Neural progenitor cell (in vitro differentiated cells): ENCODE measurements around the gene NCBP2L. TPM values are rescaled to one million over a fixed set of nuclear protein-coding genes. Genes with fewer than 3 reads are reported as not detected.

Source experiments
- DNase-seq: peaks from one replicate; pipeline ENCODE4 v3.0.0-alpha.2; 2016; ENCODE audit warnings: low spot score
- H2AFZ ChIP-seq: fragments of 200-600 bp; sonication (generic); replicated peaks from 2 replicates; pipeline ENCODE4 v1.6.1; 2016; ENCODE audit warnings: antibody characterized with exemption
- H3F3A ChIP-seq: fragments of 200-600 bp; sonication (generic); 2 replicates; pipeline ENCODE4 v1.6.1; 2016; ENCODE audit warnings: antibody characterized with exemption, low read depth
- H3K27ac ChIP-seq: fragments of 200-600 bp; sonication (generic); 2 replicates; pipeline ENCODE4 v1.5.1; 2016; ENCODE audit warnings: mild to moderate bottlenecking
- H3K27me3 ChIP-seq: fragments of 200-600 bp; sonication (generic); 2 replicates; pipeline ENCODE4 v1.6.1; 2016; ENCODE audit warnings: mild to moderate bottlenecking, moderate library complexity
- H3K36me3 ChIP-seq: fragments of 200-600 bp; sonication (generic); 2 replicates; pipeline ENCODE4 v1.5.1; 2016
- H3K4me1 ChIP-seq: fragments of 200-600 bp; sonication (generic); 2 replicates; pipeline ENCODE4 v1.6.1; 2016; ENCODE audit warnings: mixed run types
- H3K4me2 ChIP-seq: fragments of 200-600 bp; sonication (generic); 2 replicates; pipeline ENCODE4 v1.6.1; 2016
- H3K4me3 ChIP-seq: fragments of 200-600 bp; sonication (generic); 2 replicates; pipeline ENCODE4 v1.5.1; 2016
- H3K79me2 ChIP-seq: fragments of 200-600 bp; sonication (generic); 2 replicates; pipeline ENCODE4 v1.6.1; 2016; ENCODE audit warnings: low read depth
- H3K9ac ChIP-seq: fragments of 200-600 bp; sonication (generic); 2 replicates; pipeline ENCODE4 v1.6.1; 2016
- H3K9me3 ChIP-seq: fragments of 200-600 bp; sonication (generic); 2 replicates; pipeline ENCODE4 v1.5.1; 2016; ENCODE audit warnings: low read depth
- H4K20me1 ChIP-seq: fragments of 200-600 bp; sonication (generic); 2 replicates; pipeline ENCODE4 v1.6.1; 2016; ENCODE audit warnings: low read depth
- H3K27ac Mint-ChIP-seq: 3 replicates; pipeline ENCODE4 v1.8.0; 2021; ENCODE audit warnings: mixed read lengths
- H3K27me3 Mint-ChIP-seq: 2 replicates; pipeline ENCODE4 v1.8.0; 2022; ENCODE audit warnings: low read depth, mild to moderate bottlenecking, inconsistent platforms, moderate library complexity, mixed read lengths; ENCODE audit not compliant: insufficient read depth
- H3K36me3 Mint-ChIP-seq: 3 replicates; pipeline ENCODE4 v1.8.0; 2021; ENCODE audit warnings: mixed read lengths
- H3K4me1 Mint-ChIP-seq: 3 replicates; pipeline ENCODE4 v1.8.0; 2021; ENCODE audit warnings: mixed read lengths
- H3K4me3 Mint-ChIP-seq: 3 replicates; pipeline ENCODE4 v1.8.0; 2021; ENCODE audit warnings: mild to moderate bottlenecking, moderate library complexity, mixed read lengths
- H3K9me3 Mint-ChIP-seq: 3 replicates; pipeline ENCODE4 v1.8.0; 2020; ENCODE audit warnings: mixed read lengths
- EZH2 ChIP-seq: fragments of 200-600 bp; sonication (generic); IDR thresholded peaks from 2 replicates; pipeline ENCODE4 v1.6.1; 2017; ENCODE audit warnings: antibody characterized with exemption, mild to moderate bottlenecking, moderate library complexity
- EZH2phosphoT487 ChIP-seq: fragments of 200-600 bp; sonication (generic); IDR thresholded peaks from 2 replicates; pipeline ENCODE4 v1.6.1; 2017; ENCODE audit warnings: antibody characterized with exemption
- total RNA-seq: library from RNA; depleted of rRNA; stranded (reverse); fragments of >200 nt; gene quantifications from 2 replicates; pipeline ENCODE4 v1.2.3, GENCODE V29; 2015; ENCODE audit warnings: low replicate concordance
- TF ChIP-seq, protein P1 (sequence below): fragments of 200-600 bp; sonication (generic); IDR thresholded peaks from 2 replicates; pipeline ENCODE4 v1.5.1; 2017; ENCODE audit warnings: antibody characterized with exemption, mild to moderate bottlenecking

The NCBP2L gene
- total RNA-seq, 1 donor from 2014 or later, result not detected

DNA sequence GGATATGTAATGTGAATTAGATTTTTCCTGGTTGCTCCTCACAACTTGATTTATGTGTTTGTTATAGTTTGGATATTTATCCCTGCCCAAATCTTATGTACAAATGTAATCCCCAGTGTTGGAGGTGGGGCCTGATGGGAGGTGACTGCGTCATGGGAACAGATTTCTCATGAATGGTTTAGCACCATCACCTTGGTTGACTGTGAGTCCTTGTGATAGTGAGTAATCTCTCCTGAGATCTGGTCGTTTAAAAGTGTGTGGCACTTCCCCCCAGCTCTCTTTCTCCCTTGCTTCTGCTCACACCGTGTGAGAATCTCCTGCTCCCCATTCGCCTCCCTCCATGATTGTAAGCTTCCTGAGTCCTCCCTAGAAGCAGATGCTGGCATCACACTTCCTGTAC, 50.3 kb downstream of the NCBP2L start:
- H3K27me3 ChIP-seq, result peaks cover 56% of the 10 kb centered on the region
- no peak overlapping the region for H3K4me3 ChIP-seq
- H3K4me2 ChIP-seq, result no peak overlapping the region
- H3K27me3 Mint-ChIP-seq, result peaks cover 6% of the 10 kb centered on the region
- no peak for TF ChIP-seq EZH2
- H4K20me1 ChIP-seq, result no peaks in the 10 kb centered on the region
- no peak overlapping the region for H3K27ac Mint-ChIP-seq
- no peaks in the 10 kb centered on the region for H3K36me3 Mint-ChIP-seq
- H3K4me1 Mint-ChIP-seq, result peaks cover 21% of the 10 kb centered on the region
- H3F3A ChIP-seq, result no peaks in the 10 kb centered on the region
- peak overlapping the region; percentile 75 for H3K4me3 Mint-ChIP-seq
- no peaks in the 10 kb centered on the region for H3K36me3 ChIP-seq
- no peak overlapping the region for H3K27ac ChIP-seq
- no peaks in the 10 kb centered on the region for H3K4me1 ChIP-seq
- H3K9me3 ChIP-seq, result no peaks in the 10 kb centered on the region
- H2AFZ ChIP-seq, result no peak overlapping the region
- no peak overlapping the region for H3K9ac ChIP-seq
- H3K79me2 ChIP-seq, result no peaks in the 10 kb centered on the region
- peaks cover 4% of the 10 kb centered on the region for H3K9me3 Mint-ChIP-seq
- no peak for DNase-seq

DNA sequence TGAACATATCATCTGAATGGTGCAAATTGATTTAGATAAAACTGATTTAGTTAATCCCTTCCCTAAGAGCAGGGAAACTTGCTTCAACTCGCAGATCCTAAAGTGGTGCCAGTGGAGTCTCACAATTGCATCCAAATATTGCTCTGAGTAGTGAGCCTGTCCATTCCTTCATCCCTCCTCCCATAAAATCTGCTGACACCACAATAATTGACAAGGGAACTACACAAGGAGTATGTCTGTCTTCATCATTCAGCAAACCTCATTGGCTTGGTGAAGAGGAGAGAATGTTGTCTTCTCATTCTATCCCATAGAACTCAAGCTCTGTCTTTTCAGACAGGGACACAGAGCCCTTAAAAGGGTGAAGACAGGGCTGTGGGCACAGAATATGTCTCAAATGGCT, 52.3 kb downstream of the NCBP2L start:
- TF ChIP-seq, protein P1, sequence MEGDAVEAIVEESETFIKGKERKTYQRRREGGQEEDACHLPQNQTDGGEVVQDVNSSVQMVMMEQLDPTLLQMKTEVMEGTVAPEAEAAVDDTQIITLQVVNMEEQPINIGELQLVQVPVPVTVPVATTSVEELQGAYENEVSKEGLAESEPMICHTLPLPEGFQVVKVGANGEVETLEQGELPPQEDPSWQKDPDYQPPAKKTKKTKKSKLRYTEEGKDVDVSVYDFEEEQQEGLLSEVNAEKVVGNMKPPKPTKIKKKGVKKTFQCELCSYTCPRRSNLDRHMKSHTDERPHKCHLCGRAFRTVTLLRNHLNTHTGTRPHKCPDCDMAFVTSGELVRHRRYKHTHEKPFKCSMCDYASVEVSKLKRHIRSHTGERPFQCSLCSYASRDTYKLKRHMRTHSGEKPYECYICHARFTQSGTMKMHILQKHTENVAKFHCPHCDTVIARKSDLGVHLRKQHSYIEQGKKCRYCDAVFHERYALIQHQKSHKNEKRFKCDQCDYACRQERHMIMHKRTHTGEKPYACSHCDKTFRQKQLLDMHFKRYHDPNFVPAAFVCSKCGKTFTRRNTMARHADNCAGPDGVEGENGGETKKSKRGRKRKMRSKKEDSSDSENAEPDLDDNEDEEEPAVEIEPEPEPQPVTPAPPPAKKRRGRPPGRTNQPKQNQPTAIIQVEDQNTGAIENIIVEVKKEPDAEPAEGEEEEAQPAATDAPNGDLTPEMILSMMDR, result no peak
- TF ChIP-seq EZH2, result no peak
- TF ChIP-seq EZH2phosphoT487, result no peak
- H3K27ac ChIP-seq, result no peak overlapping the region
- no peak overlapping the region for H3K9ac ChIP-seq
- H3K9me3 ChIP-seq, result no peaks in the 10 kb centered on the region
- Mint-ChIP-seq H3K9me3 (peaks cover 2% of the 10 kb centered on the region), H3K27me3 (peaks cover 6% of the 10 kb centered on the region), H3K4me1 (peaks cover 21% of the 10 kb centered on the region), H3K36me3 (no peaks in the 10 kb centered on the region), H3K4me3 (no peak overlapping the region), H3K27ac (no peak overlapping the region)
- DNase-seq, result no peak
- H3F3A ChIP-seq, result no peaks in the 10 kb centered on the region
- H3K79me2 ChIP-seq, result no peaks in the 10 kb centered on the region
- H3K36me3 ChIP-seq, result no peaks in the 10 kb centered on the region
- no peaks in the 10 kb centered on the region for H4K20me1 ChIP-seq
- H3K27me3 ChIP-seq, result peaks cover 36% of the 10 kb centered on the region
- no peak overlapping the region for H3K4me2 ChIP-seq
- no peak overlapping the region for H3K4me3 ChIP-seq
- no peak overlapping the region for H2AFZ ChIP-seq
- no peaks in the 10 kb centered on the region for H3K4me1 ChIP-seq

DNA sequence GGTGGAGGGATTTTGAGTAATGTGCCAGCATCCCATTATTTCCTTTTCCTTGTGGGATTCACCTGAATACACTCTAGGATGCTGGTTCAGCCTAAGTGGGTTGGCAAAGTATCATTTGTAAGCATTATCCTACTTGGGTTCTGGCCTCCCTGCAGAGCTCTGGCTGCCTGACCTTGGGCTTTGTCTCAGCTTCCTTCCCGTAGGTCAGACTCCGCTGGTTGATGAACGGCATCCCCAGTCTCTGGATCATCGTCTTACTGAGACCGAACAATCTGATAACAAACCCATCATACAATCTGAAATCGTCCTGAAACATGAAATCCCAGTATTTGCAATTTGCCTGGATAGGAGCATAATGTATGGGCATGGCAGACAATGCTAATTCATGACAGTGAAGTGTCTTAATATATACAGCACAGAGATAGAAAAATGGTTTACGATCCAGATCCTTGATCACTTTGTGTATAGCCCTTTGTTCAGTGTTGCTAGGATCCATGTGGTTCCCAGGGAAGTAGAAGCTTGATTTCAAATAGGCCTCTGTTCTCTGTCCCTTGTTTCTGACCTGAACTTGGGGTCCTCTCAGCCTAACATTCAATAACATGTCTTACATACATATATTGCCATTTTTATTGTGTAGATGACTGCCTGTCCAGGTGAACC, 53.7 kb downstream of the NCBP2L start:
- Histone ChIP-seq H3K79me2 (no peaks in the 10 kb centered on the region), H4K20me1 (no peaks in the 10 kb centered on the region), H3F3A (no peaks in the 10 kb centered on the region), H2AFZ (no peak overlapping the region), H3K9ac (no peak overlapping the region), H3K27me3 (peaks cover 25% of the 10 kb centered on the region), H3K27ac (no peak overlapping the region), H3K4me3 (no peak overlapping the region), H3K4me2 (no peak overlapping the region), H3K36me3 (no peaks in the 10 kb centered on the region), H3K4me1 (no peaks in the 10 kb centered on the region), H3K9me3 (no peaks in the 10 kb centered on the region)
- no peak for TF ChIP-seq EZH2phosphoT487
- no peak for TF ChIP-seq EZH2
- TF ChIP-seq, protein P1, result no peak
- Mint-ChIP-seq H3K9me3 (no peaks in the 10 kb centered on the region), H3K36me3 (no peaks in the 10 kb centered on the region), H3K4me3 (no peak overlapping the region), H3K27me3 (peaks cover 6% of the 10 kb centered on the region), H3K4me1 (peaks cover 16% of the 10 kb centered on the region), H3K27ac (no peak overlapping the region)
- DNase-seq, result no peak
